Calu3 (cell line): Measurements from ENCODE around the gene KAT6B. TPM values are rescaled to one million over a fixed set of nuclear protein-coding genes. Genes with fewer than 3 reads are reported as not detected.

ENCODE experiments used
- BruUV-seq: library from RNA; stranded (reverse); fragments of 400-500 nt; replicated peaks from 2 replicates; lab custom pipeline; 2021; lab: Mats Ljungman, UMichigan
- CTCF ChIA-PET: fragments of 300-600 bp; sonication (Branson Sonifier 250); formaldehyde crosslinking; loops from one replicate; lab custom pipeline; 2022; ENCODE audit warnings: antibody characterized with exemption; lab: Charles Lee
- DNase-seq: peaks from one replicate; pipeline ENCODE4 v3.0.0; 2022
- H3K27ac Mint-ChIP-seq: one replicate; pipeline ENCODE4 v1.8.0; 2022; ENCODE audit warnings: mixed read lengths; ENCODE audit not compliant: unreplicated experiment
- H3K27me3 Mint-ChIP-seq: one replicate; pipeline ENCODE4 v1.8.0; 2022; ENCODE audit warnings: mixed read lengths; ENCODE audit not compliant: unreplicated experiment
- H3K36me3 Mint-ChIP-seq: one replicate; pipeline ENCODE4 v1.8.0; 2022; ENCODE audit warnings: mild to moderate bottlenecking, moderate library complexity, mixed read lengths; ENCODE audit not compliant: insufficient read depth, unreplicated experiment
- H3K4me1 Mint-ChIP-seq: one replicate; pipeline ENCODE4 v1.8.0; 2022; ENCODE audit warnings: mild to moderate bottlenecking, low read depth, mixed read lengths; ENCODE audit not compliant: unreplicated experiment
- H3K4me3 Mint-ChIP-seq: one replicate; pipeline ENCODE4 v1.8.0; 2022; ENCODE audit warnings: mild to moderate bottlenecking, low read depth, moderate library complexity, mixed read lengths; ENCODE audit not compliant: unreplicated experiment
- H3K9me3 Mint-ChIP-seq: one replicate; pipeline ENCODE4 v1.8.0; 2022; ENCODE audit warnings: low read depth, mixed read lengths; ENCODE audit not compliant: unreplicated experiment
- intact Hi-C: fragments of 100-400 bp; cut with micrococcal nuclease; formaldehyde crosslinking; loops from one replicate; pipeline ENCODE4 v1.10.0; 2022; ENCODE audit not compliant: unreplicated experiment
- total RNA-seq: library from RNA; stranded (reverse); gene quantifications from 2 replicates; pipeline ENCODE4 v1.2.3, GENCODE V29; 2022
- TF ChIP-seq, protein P1 (sequence below): fragments of 200-600 bp; IDR thresholded peaks from one replicate; pipeline ENCODE4 v1.8.0; 2022; ENCODE audit warnings: antibody characterized with exemption; ENCODE audit not compliant: unreplicated experiment

KAT6B gene
- total RNA-seq, 1 experiment from 2014 or later = 28.6 TPM

DNA sequence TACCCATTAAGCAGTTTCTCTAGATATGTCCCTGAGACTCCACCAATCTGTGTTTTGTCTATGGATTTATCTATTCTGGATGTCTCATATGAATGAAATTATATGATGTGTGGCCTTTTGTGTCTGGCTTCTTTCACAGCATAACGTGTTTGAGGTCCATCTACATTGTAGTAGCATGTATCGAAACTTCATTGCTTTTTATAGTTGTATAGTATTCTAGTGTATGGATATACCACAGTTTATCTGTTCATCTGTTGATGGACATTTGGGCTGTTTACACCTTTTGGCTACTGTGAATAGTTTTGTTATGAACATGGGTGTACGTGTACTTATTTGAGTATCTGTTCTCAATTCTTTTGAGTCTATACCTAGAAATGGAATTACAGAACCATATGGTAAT, 9.6 kb downstream of the KAT6B start:
- DNase-seq = no peak
- TF ChIP-seq, protein P1, sequence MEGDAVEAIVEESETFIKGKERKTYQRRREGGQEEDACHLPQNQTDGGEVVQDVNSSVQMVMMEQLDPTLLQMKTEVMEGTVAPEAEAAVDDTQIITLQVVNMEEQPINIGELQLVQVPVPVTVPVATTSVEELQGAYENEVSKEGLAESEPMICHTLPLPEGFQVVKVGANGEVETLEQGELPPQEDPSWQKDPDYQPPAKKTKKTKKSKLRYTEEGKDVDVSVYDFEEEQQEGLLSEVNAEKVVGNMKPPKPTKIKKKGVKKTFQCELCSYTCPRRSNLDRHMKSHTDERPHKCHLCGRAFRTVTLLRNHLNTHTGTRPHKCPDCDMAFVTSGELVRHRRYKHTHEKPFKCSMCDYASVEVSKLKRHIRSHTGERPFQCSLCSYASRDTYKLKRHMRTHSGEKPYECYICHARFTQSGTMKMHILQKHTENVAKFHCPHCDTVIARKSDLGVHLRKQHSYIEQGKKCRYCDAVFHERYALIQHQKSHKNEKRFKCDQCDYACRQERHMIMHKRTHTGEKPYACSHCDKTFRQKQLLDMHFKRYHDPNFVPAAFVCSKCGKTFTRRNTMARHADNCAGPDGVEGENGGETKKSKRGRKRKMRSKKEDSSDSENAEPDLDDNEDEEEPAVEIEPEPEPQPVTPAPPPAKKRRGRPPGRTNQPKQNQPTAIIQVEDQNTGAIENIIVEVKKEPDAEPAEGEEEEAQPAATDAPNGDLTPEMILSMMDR = no peak
- CTCF ChIA-PET = no interaction called here
- H3K4me1 Mint-ChIP-seq = peaks cover 17% of the 10 kb centered on the region
- no peaks in the 10 kb centered on the region for H3K9me3 Mint-ChIP-seq
- H3K4me3 Mint-ChIP-seq = no peak overlapping the region
- intact Hi-C loops = no loop called here
- no peaks in the 10 kb centered on the region for H3K27me3 Mint-ChIP-seq
- H3K36me3 Mint-ChIP-seq = peaks cover 4% of the 10 kb centered on the region
- H3K27ac Mint-ChIP-seq = no peak overlapping the region
- no TSS peak for BruUV-seq

DNA sequence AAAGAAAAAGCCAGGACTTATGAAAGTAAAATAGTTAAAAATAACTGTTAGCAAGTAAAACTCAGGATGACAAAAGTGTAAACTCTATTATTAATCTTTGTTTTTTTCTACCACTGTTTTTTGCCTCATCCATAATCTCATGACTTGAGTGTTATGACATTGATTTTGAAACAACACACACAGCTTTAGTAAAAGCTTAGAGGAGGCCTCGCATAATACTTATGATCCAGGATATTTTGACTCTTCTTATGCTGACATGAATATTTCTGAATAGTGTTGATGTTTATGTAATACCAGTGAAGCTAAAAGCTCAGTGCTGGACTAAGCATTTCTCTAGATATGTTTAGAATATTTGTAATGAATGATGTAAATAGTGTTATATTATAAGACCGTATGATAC, 10.5 kb downstream of the KAT6B start:
- CTCF ChIA-PET = no interaction called here
- H3K27ac Mint-ChIP-seq = no peak overlapping the region
- TF ChIP-seq, protein P1 = no peak
- H3K9me3 Mint-ChIP-seq = no peaks in the 10 kb centered on the region
- no peaks in the 10 kb centered on the region for H3K27me3 Mint-ChIP-seq
- no peak overlapping the region for H3K4me3 Mint-ChIP-seq
- intact Hi-C loops = no loop called here
- DNase-seq = no peak
- H3K36me3 Mint-ChIP-seq = peaks cover 4% of the 10 kb centered on the region
- peaks cover 8% of the 10 kb centered on the region for H3K4me1 Mint-ChIP-seq
- BruUV-seq = no TSS peak

DNA sequence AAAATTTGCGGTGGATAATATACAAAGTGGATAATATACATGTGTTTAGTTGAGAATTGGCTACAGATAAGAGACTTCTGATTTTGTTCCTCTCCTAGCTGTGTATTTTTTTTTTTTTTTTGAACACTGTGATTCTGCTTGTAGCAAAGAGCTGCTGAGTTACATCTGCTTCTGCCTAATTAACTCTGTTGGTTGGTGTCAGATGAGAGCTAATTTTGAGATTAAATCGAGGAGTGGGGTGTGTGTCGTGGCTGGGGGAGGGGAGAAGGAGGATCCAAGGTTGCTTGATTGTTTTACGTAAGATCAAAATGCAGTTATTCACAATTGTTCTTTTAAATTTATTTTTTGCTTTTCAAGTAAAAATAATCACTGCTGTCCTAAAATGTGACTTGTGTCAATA, 11.3 kb downstream of the KAT6B start:
- CTCF ChIA-PET = interaction anchor here (0.6 kb wide), 1 partner anchor 15 kb away, joined by 6 read pairs; no protein-coding TSS in a partner anchor
- BruUV-seq = no TSS peak

DNA sequence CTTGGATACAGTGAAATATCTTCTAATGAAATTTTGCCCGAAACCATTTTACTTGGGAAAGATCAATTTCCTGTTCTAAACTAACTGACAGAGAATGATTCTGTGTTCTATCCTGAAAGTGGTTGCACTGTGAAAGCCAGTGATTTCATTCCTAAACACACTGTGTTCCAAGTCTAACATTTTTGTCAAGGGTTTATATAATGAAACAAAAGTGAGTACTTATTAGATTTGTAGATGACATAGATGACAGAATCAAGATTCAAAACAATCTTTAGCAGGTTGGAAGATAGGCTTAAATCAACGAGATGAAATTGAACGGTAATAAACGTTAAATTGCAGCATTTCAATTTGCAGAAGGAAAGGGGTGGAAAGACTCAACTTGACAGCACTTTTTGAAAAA, 13.3 kb downstream of the KAT6B start:
- CTCF ChIA-PET = no interaction called here

More for the DNA sequence above, 11.3 kb downstream of the KAT6B start:
- no peak for DNase-seq
- Mint-ChIP-seq H3K4me3 (no peak overlapping the region), H3K4me1 (peaks cover 8% of the 10 kb centered on the region), H3K27ac (no peak overlapping the region), H3K9me3 (no peaks in the 10 kb centered on the region), H3K27me3 (no peaks in the 10 kb centered on the region), H3K36me3 (peaks cover 4% of the 10 kb centered on the region)
- TF ChIP-seq, protein P1 = no peak
- intact Hi-C loops = no loop called here

More for the DNA sequence above, 13.3 kb downstream of the KAT6B start:
- no peak for DNase-seq
- peaks cover 8% of the 10 kb centered on the region for H3K4me1 Mint-ChIP-seq
- H3K27ac Mint-ChIP-seq = no peak overlapping the region
- TF ChIP-seq, protein P1 = no peak
- no TSS peak for BruUV-seq
- no peak overlapping the region for H3K4me3 Mint-ChIP-seq
- no peaks in the 10 kb centered on the region for H3K27me3 Mint-ChIP-seq
- intact Hi-C loops = no loop called here
- peaks cover 4% of the 10 kb centered on the region for H3K36me3 Mint-ChIP-seq
- no peaks in the 10 kb centered on the region for H3K9me3 Mint-ChIP-seq
